ENCODE measurements around the gene TRPM4. TPM values are rescaled to one million over a fixed set of nuclear protein-coding genes. Genes with fewer than 3 reads are reported as not detected.

TRPM4 gene
- total and polyA plus RNA-seq, 2 of the 13 experiments (the other 11 are each of a cell fraction or from before 2014, with no cell fraction given): 1.9 to 4.3 TPM

GRCh38 chr19:49249933-49250332 is 92.3 kb downstream of the TRPM4 start (continued):
- TF ChIP-seq ATF7 (IDR thresholded peaks at IDR 0.05): no peak
- no peak for TF ChIP-seq ATF7 (CRISPR knock-in tag; IDR thresholded peaks at IDR 0.05)
- no peak for TF ChIP-seq ZNF646 (CRISPR knock-in tag; IDR thresholded peaks at IDR 0.05)
- TF ChIP-seq ZNF616 (CRISPR knock-in tag; IDR thresholded peaks at IDR 0.05; ENCODE audit: low read depth): no peak
- TF ChIP-seq ZNF3 (CRISPR knock-in tag; IDR thresholded peaks at IDR 0.05): no peak

- DNase-seq (ENCODE audit: low spot score): no peak
- FAIRE-seq: no peak
- ChIA-PET CTCF (ENCODE audit: low intra/inter-chr PET ratio, low total read pairs) (no interaction called here), POLR2A (no interaction called here)
- H2AFZ ChIP-seq (ENCODE audit: low read length): no peak overlapping the region
- WGBS (ENCODE audit: low lambda C conversion rate): 19% methylated on average over 5 of the region's 10 CpGs
- no peaks in the 10 kb centered on the region for H4K20me1 ChIP-seq (ENCODE audit: insufficient read depth, low read length)
- H3K9me3 ChIP-seq (ENCODE audit: low read length): peaks cover 9% of the 10 kb centered on the region
- H3K27ac ChIP-seq (ENCODE audit: extremely low read length, insufficient read depth, low read length): no peak overlapping the region
- H3K79me2 ChIP-seq (ENCODE audit: insufficient read depth, low read length): no peaks in the 10 kb centered on the region
- no peak overlapping the region for H3K9ac ChIP-seq (ENCODE audit: insufficient read depth, low read depth, low read length)
- no TSS peak for BruUV-seq (replicated peaks)
- H3K4me1 ChIP-seq (ENCODE audit: insufficient read depth, low read length): no peaks in the 10 kb centered on the region
- H3K4me2 ChIP-seq (ENCODE audit: low read depth, low read length): no peak overlapping the region
- ATAC-seq: no peak
- intact Hi-C loops (cut with micrococcal nuclease; ENCODE audit: unreplicated experiment): no loop called here
- H3K4me3 ChIP-seq (replicated peaks in 1 of 3; ENCODE audit: insufficient read depth in 1 of 3, low read depth in 2 of 3, low read length in 3 of 3): no peak overlapping the region
- in situ Hi-C loops (cut with HindIII; ENCODE audit: extremely low pct_ligation_motif_present, low pct_unique_long_range_greater_than_20kb): no loop called here
- no peaks in the 10 kb centered on the region for H3K36me3 ChIP-seq (replicated peaks in 1 of 2; ENCODE audit: control insufficient read depth in 1 of 2, insufficient read depth in 2 of 2, low read length in 2 of 2)
- H3K27me3 ChIP-seq (ENCODE audit: control insufficient read depth in 1 of 2, insufficient read depth in 2 of 2, low read length in 2 of 2): peaks cover 2 to 23% of the 10 kb centered on the region in 2 experiments; a peak in 3 of 5 replicates
- no peak for TF ChIP-seq ZBTB44 (CRISPR knock-in tag; IDR thresholded peaks at IDR 0.05)
- TF ChIP-seq ZNF619 (CRISPR knock-in tag; IDR thresholded peaks at IDR 0.05): no peak
- TF ChIP-seq NCOA1 (CRISPR knock-in tag; IDR thresholded peaks at IDR 0.05): no peak
- TF ChIP-seq ZGPAT (CRISPR knock-in tag; IDR thresholded peaks at IDR 0.05): no peak
- no peak for TF ChIP-seq ZNF784 (CRISPR knock-in tag; IDR thresholded peaks at IDR 0.05; ENCODE audit: borderline replicate concordance)
- no peak for TF ChIP-seq HMG20A (CRISPR knock-in tag; IDR thresholded peaks at IDR 0.05; ENCODE audit: borderline replicate concordance)
- no peak for TF ChIP-seq TFDP2 (CRISPR knock-in tag; IDR thresholded peaks at IDR 0.05)
- TF ChIP-seq SRSF4 (IDR thresholded peaks at IDR 0.05; ENCODE audit: low read depth, low read length, poor library complexity, severe bottlenecking): no peak
These were observed 98.1 kb downstream of the TRPM4 start for GRCh38 chr19:49255674-49256073.

All from HepG2 (cell line).